Activated T-cell treated with anti-CD3 and anti-CD28 coated beads, Interleukin-2, amount 50 U/mL, for 4 hours (primary cell): ENCODE data around the gene BTBD19. TPM values are rescaled to one million over a fixed set of nuclear protein-coding genes. Genes with fewer than 3 reads are reported as not detected.
"Not testable (repeated sequence)": the region's sequence is repeated elsewhere in the genome, so short reads cannot be mapped to it uniquely, and the experiment has no call there.

Experiments used
- ATAC-seq, 2 donors: fragments of 200-7000 bp; cut with Tn5 transposase; one replicate each; pipeline ENCODE4 v1.10.0; 2021
- DNase-seq: peaks from one replicate; pipeline ENCODE4 v3.0.0-alpha.2; 2020
- H3K27me3 Mint-ChIP-seq: one replicate; pipeline ENCODE4 v1.8.0; 2021; ENCODE audit warnings: low read depth, mixed read lengths
- H3K36me3 Mint-ChIP-seq: one replicate; pipeline ENCODE4 v1.8.0; 2022; ENCODE audit warnings: mixed read lengths; ENCODE audit not compliant: insufficient read depth
- H3K4me1 Mint-ChIP-seq: one replicate; pipeline ENCODE4 v1.8.0; 2021; ENCODE audit warnings: low read depth, mixed read lengths
- H3K4me3 Mint-ChIP-seq: one replicate; pipeline ENCODE4 v1.8.0; 2021; ENCODE audit warnings: mild to moderate bottlenecking, moderate library complexity, mixed read lengths
- H3K9me3 Mint-ChIP-seq: one replicate; pipeline ENCODE4 v1.8.0; 2021; ENCODE audit warnings: mixed read lengths
- total RNA-seq, 3 donors: library from RNA; stranded (reverse); gene quantifications; one replicate each; pipeline ENCODE4 v1.2.1, GENCODE V29; 2021

BTBD19 gene
- total RNA-seq, 3 donors from 2014 or later, result 8.2 to 14.0 (median 8.3) TPM

DNA sequence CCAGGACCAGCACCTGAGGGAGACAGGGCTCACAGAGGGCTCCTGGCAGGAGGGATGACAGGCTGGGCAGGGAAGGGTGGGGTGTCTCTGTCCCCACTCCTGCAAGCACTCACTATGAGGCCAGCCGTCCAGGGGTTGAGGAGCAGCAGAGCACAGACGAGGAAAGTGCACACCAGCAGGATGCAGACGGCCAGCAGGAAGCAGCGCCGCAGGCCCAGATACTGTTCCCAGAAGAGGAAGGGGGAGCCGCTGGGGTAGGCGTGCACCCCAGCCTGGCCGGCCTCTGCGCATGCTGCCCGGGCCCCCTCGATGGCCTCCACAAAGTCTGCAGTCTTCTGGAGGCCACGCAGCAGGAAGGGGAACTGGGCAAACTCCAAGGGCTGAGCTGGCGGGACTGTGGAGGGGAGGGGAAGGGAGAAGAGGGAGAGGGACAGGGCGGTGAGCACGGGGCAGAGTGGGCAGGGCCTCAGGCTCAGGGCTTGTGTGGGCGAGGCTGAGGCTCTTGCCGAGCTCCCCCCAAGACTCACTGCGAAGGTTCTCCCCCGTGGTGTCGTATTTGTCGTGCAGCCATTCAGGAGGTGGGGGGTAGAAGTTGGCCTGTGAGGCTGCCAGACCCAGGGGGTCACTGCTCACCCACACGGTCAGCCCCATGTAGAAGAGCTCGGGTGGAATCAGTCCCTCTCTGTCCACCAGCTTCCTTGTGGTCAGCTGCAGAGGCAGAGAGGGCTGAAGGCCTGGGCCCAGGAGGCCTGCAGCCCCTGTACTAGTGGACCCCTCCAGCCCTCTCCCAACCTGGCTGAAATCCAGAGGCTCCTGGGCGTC is 18.3 kb downstream of the BTBD19 start:
- H3K9me3 Mint-ChIP-seq, result no peaks in the 10 kb centered on the region
- DNase-seq (no peak), ATAC-seq (no peak)
- no peaks in the 10 kb centered on the region for H3K27me3 Mint-ChIP-seq
- H3K36me3 Mint-ChIP-seq, result no peaks in the 10 kb centered on the region
- no peaks in the 10 kb centered on the region for H3K4me1 Mint-ChIP-seq
- no peak overlapping the region for H3K4me3 Mint-ChIP-seq

DNA sequence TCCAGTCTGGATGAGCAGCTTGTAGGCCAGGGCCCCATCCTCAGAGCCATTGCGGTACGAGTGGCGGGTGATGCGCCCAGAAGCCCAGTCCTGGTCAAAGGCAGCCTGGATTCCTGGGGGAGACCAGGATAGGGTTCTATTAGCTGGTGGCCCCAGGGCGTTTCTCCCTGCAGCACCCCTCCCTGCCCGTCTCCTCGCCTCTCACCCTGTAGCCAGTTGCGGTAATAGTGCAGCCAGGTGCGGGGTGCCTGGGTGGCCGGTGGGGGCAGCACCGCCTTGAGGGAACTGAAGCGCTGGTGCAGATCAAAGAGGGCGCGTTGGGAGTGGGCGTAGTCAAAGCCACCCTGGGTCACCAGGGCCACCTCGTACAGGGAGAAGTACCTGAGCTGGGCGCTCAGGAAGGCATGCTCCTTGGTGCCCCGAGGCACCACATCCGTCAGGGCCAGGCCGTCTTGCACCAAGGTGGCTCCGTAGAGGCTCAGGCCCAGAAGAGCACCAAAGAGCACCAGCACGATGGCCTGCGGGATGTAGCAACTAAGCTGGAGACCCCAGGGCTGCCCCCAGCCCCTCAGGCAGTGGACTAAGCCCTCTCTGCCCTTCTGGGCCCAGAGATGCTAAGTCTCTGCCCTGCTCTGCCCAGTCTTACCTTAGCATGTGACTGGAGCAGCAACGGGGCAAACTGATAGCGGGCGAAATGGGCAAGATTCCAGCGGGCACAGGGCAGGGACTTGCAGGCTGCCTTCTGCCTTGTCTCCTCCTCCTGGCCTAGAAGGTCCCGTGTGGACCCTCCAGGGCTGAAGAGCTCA is 19.1 kb downstream of the BTBD19 start:
- Mint-ChIP-seq H3K36me3 (no peaks in the 10 kb centered on the region), H3K4me1 (no peaks in the 10 kb centered on the region), H3K27me3 (no peaks in the 10 kb centered on the region), H3K4me3 (no peak overlapping the region), H3K9me3 (no peaks in the 10 kb centered on the region)
- DNase-seq (no peak), ATAC-seq (no peak)

DNA sequence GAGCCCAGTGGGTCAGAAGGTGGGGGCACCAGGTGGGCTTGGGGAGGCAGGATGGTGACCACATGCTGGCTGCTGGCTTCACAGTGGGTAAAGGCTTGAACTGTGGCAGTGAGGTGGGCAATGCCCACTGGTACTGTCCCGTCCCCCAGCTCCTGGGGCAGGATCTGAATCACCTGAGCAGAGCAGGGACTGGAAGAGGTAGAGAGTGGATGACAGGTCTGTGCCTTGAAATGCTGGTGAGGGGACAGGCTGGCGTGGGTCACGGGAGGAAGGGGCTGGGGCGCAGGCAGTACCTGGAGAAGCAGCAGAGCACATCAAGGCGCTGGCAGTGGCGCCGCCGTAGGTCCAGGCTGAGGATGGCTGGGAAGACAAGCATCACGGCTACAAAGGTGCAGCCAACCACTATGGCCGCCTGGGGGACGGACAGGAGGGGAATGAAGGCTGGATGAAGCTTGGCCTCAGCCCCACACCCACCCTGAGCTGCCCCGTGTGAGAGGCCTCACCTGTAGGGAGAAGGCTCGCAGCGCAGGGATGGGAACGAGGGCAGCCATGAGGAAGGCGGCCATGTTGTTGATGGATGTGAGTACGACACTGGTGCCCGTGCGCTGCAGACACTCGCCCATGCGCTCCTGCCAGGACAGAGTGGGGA is 19.8 kb downstream of the BTBD19 start:
- Mint-ChIP-seq H3K36me3 (no peaks in the 10 kb centered on the region), H3K27me3 (no peaks in the 10 kb centered on the region), H3K4me3 (no peak overlapping the region), H3K9me3 (no peaks in the 10 kb centered on the region), H3K4me1 (no peaks in the 10 kb centered on the region)
- ATAC-seq (no peak), DNase-seq (no peak)

DNA sequence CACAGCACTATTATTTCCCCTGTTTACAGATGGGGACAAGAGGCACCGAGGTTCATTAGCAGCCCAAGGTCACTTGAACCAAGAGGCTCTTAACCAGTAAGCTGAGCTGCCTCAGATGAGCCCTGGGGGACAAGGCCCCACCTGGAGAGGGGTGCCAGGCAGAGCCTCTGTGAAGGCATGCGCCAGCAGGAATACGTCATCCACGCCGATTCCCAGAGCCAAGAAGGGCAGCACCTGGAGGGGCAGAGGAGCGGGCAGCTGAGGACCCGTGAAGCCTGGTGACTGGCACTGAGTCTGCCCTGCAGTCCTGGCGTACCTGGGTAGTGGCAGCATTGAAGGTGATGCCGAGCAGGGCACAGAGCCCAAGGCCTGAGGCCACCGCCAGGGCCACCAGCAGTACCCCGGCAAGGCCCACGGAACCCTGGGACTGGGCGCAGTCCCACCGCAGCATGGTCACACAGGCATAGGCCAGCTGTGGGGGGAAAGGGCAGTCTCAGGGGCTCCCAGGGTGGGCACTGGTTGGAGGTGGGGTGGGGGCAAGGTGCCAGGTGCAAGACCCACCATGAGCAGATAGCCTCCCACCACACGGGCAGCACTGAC is 20.6 kb downstream of the BTBD19 start:
- Mint-ChIP-seq H3K4me1 (no peaks in the 10 kb centered on the region), H3K4me3 (no peak overlapping the region), H3K27me3 (no peaks in the 10 kb centered on the region), H3K9me3 (no peaks in the 10 kb centered on the region), H3K36me3 (no peaks in the 10 kb centered on the region)
- no peak for DNase-seq
- no peak for ATAC-seq

DNA sequence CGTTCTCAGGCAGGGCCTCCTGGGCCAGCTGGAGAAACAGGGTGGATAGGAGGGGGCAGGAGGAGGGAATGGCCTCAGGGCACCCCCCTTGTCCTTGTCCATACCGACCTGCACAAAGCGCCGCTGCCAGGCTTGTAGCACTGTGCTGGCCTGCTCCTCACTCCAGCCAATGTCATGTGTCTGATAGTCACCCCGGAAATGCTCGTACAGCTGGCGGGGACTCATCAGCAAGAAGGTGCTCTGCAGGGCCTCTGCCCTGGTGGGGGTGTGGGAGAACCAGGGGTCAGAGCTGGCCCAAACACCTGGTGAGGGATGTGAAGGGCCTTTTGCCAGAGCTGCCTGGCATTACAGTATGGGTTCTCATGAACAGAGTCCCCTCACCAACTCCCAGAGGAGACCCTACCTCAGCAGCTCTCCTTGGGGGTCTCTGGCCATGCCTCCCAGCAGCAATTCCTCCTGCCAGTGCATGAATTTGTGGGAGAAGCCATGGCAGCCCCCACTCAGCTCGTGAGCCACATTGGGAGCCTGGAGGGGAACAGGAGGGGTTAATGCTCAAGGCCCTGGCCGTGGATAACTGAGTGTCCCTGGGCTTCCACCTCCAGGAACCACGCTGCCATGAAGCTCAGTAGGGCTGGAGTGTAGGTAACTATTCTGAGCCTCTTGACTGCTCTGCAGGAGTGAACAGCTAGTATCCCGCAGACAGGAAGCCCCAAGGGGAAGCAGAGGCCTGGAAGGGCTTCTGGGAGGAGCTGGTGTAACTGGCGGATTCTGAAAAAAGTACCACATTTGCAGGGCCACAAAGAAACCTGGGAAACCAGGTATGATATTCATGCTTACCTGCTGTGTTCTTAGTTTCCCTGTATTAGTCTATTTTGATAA is 21.4 kb downstream of the BTBD19 start:
- no peaks in the 10 kb centered on the region for H3K9me3 Mint-ChIP-seq
- no peak for DNase-seq
- no peaks in the 10 kb centered on the region for H3K27me3 Mint-ChIP-seq
- H3K4me1 Mint-ChIP-seq, result no peaks in the 10 kb centered on the region
- no peak overlapping the region for H3K4me3 Mint-ChIP-seq
- no peak for ATAC-seq
- no peaks in the 10 kb centered on the region for H3K36me3 Mint-ChIP-seq

DNA sequence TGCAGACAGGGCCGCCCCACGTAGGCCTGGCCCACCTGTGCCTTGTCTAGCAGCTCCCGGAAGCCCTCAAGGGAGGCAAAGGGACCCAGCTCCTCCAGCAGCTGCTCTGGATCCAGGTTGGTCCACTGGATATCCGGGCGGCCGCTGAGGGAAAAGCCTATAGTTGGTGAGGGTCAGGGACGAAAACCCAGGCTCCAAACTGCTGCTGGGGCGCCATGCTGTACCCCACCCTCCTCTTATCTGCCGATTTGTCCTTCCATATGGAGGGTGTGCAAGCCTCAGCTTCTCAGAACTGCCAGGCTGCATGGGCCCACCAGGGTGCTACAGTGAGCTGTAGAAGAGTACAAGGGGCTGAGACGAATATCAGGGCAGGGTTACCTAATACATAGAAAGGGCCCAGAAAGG is 22.6 kb downstream of the BTBD19 start:
- no peak overlapping the region for H3K4me3 Mint-ChIP-seq

DNA sequence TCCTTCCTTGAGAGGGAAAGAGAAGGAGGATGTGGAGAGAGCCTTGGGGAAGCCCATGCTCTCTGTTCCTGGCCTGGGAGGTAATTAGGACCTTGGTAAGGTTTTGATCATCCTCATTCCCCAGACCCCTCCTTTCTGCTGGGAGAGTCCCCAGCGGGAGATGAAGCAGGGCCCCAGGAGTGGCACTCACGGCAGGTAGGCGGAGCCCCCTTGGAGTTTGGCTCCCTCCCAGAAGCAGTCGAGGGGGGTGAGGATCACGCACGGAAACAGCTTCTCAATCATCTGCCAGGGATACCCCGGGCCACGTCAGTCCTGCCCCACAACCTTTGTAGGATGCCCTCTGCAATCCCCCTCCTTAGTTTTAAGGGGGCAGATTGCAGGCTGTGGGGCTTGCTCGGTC is 23.2 kb downstream of the BTBD19 start:
- ATAC-seq (no peak), DNase-seq (no peak)
- no peaks in the 10 kb centered on the region for H3K36me3 Mint-ChIP-seq

More for the DNA sequence above, 22.6 kb downstream of the BTBD19 start:
- H3K36me3 Mint-ChIP-seq, result no peaks in the 10 kb centered on the region
- no peaks in the 10 kb centered on the region for H3K27me3 Mint-ChIP-seq
- no peak for ATAC-seq
- H3K4me1 Mint-ChIP-seq, result peaks cover 4% of the 10 kb centered on the region
- no peaks in the 10 kb centered on the region for H3K9me3 Mint-ChIP-seq
- no peak for DNase-seq

DNA sequence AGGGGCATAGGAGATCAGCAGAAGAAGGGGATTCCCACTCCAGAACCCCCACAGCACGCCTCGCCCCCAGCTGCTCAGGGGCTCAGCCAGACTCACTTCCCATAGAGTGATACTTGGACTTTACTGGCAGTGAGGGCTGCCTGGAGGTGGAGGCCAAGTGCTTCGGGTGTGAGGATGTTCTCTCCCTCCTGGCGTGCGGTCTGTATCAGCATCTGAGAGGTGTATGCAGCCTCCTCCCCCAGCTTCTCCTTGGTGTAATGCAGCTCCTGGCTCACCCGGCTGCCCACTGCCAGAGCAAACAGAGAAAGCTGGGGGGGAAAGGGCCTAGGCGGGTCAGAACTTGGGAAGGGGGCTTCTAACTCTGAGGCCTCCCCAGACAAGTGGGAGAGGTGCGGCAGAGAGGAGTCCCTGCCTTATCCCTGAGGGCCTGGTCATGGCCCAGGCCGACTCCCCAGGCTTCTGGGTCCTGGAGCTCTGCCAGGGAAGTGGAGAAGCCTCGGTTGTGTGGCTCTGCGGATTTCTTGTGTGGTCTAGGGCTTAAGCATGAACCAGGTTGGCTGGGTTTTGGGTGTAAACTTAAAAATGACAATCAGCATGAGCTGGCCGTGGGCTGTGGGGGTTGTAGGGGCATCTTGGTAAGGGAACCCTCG is 23.9 kb downstream of the BTBD19 start:
- no peaks in the 10 kb centered on the region for H3K36me3 Mint-ChIP-seq
- H3K27me3 Mint-ChIP-seq, result no peaks in the 10 kb centered on the region
- H3K4me1 Mint-ChIP-seq, result peaks cover 6% of the 10 kb centered on the region
- ATAC-seq (no peak), DNase-seq (no peak)
- no peak overlapping the region for H3K4me3 Mint-ChIP-seq
- no peaks in the 10 kb centered on the region for H3K9me3 Mint-ChIP-seq

More for the DNA sequence above, 23.2 kb downstream of the BTBD19 start:
- Mint-ChIP-seq H3K4me1 (peaks cover 6% of the 10 kb centered on the region), H3K4me3 (no peak overlapping the region), H3K27me3 (no peaks in the 10 kb centered on the region), H3K9me3 (no peaks in the 10 kb centered on the region)

DNA sequence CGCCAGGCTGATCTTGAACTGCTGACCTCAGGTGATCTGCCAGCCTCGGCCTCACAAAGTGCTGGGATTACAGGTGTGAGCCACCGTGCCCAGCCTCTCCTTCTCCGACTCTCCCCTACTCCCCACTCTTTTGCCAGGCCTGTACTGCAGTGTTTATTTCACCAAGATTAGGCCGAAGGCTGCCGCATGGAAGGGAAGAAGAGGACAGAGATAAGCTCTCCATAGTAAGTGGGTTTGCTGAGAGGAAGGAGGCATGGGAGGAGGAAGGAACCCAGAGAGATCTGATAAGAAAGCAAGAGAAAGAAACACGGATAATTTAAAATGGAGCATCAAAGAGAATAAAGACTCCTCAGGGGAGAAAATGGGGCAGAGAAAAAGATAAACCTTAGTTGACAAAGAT is 26.0 kb downstream of the BTBD19 start:
- Mint-ChIP-seq H3K4me1 (peaks cover 6% of the 10 kb centered on the region), H3K4me3 (no peak overlapping the region), H3K27me3 (peaks cover under 1% of the 10 kb centered on the region), H3K9me3 (no peaks in the 10 kb centered on the region), H3K36me3 (no peaks in the 10 kb centered on the region)
- DNase-seq, result no peak
- ATAC-seq, result no peak

DNA sequence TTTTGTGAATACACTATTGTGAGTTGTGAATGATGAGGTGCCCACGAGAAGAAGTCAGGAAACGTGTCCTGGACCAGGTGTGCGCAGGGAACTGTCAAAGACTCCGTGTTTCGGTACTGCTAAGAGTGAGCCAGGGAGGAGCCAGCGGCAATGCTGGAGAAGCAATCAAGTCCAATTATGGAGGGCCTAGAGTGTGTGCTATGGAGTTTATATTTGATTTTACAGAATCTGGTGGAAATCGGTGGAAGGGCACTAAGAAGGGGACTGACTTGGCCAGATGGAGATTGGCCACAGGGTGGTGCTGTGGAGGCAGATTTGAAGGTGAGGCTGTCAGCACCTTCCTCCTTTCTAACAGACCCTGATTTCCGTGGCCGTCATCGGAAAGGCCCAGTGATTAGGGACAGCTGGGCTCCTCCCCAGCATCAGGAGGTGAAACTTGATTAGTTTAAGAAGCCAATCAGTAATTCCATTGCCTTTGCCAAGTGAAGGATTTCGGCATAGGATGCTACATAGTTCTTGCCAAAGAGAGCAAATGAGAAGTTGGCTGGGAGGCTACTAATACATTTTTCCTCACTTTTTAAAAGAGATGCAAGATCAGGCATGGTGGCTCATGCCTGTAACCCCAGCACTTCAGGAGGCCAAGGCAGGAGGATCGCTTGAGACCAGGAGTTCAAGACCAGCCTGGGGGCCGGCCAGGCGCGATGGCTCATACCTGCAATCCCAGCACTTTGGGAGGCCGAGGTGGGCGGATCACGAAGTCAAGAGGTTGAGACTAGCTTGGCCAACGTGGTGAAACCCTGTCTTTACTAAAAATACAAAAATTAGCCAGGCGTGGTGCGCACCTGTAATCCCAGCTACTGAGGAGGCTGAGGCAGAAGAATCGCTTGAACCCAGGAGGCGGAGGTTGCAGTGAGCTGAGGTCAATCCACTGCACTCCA is 27.7 kb downstream of the BTBD19 start:
- DNase-seq (peak; percentile 86), ATAC-seq (peak; percentile 91 to 93)
- Mint-ChIP-seq H3K4me1 (peaks cover 6% of the 10 kb centered on the region), H3K36me3 (no peaks in the 10 kb centered on the region), H3K9me3 (no peaks in the 10 kb centered on the region), H3K27me3 (peaks cover 3% of the 10 kb centered on the region), H3K4me3 (peak overlapping the region; percentile 17)

DNA sequence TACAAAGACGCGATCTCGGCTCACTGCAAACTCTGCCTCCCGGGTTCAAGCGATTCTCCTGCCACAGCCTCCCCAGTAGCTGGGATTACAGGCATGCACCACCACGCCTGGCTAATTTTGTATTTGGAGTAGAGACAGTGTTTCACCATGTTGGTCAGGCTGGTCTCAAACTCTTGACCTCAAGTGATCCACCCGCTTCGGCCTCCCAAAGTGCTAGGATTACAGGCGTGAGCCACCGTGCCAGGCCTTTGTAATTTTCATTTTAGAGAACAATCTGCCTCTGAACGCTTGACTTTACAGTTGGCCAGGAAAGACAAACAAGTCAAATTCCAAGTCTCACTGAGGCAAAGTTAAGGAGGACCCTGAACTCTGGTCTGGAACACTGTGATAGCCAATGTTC is 30.0 kb downstream of the BTBD19 start:
- H3K9me3 Mint-ChIP-seq, ATAC-seq, H3K36me3 Mint-ChIP-seq, H3K4me3 Mint-ChIP-seq, DNase-seq, H3K4me1 Mint-ChIP-seq: not testable (repeated sequence)
- H3K27me3 Mint-ChIP-seq, result peaks cover 21% of the 10 kb centered on the region

DNA sequence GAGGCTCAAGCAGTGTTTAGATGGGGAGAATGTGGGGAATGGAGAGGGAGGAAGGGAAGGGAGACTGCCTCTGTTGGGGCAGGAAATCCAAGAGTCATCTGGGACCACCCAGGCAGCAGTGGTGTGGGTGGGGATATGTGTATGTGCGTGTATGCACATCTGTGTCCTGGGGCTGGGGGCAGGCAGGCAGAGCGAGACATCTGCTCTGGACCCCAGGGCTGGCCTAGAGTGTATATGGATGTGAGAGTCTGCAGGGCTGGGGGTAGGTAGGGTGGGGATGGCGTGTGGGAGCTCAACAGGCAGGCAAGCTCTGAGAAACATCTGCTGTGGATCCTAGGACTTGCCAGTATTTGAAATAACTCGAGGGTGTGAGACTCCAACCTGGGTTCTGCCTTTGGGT is 31.3 kb downstream of the BTBD19 start:
- Mint-ChIP-seq H3K9me3 (no peaks in the 10 kb centered on the region), H3K36me3 (peaks cover 1% of the 10 kb centered on the region), H3K4me1 (peaks cover 13% of the 10 kb centered on the region), H3K27me3 (peaks cover 24% of the 10 kb centered on the region), H3K4me3 (no peak overlapping the region)
- DNase-seq (no peak), ATAC-seq (no peak)
